T-cell (primary cell): Measurements from ENCODE around the gene CDK2. TPM values are rescaled to one million over a fixed set of nuclear protein-coding genes. Genes with fewer than 3 reads are reported as not detected.
"Not testable (repeated sequence)": the region's sequence is repeated elsewhere in the genome, so short reads cannot be mapped to it uniquely, and the experiment has no call there.

Source experiments
- ATAC-seq, 4 experiments: fragments of 200-7000 bp in 3 of 4; fragments of 150-1000 bp in 1 of 4; cut with Tn5 transposase; replicated peaks in 1 of 4; 1 replicate in 3 of 4; 2 replicates in 1 of 4; pipeline ENCODE4 v1.10.0; 2021; ENCODE audit warnings: moderate library complexity in 3 of 4, mild to moderate bottlenecking in 2 of 4, moderate number of reproducible peaks in 1 of 4
- CTCF ChIA-PET, 2 donors: fragments of 300-600 bp; sonication (Branson Sonifier 250); formaldehyde crosslinking; loops; one replicate each; lab custom pipeline; 2022; ENCODE audit warnings: antibody characterized with exemption in 2 of 2; lab: Charles Lee
- POLR2A ChIA-PET, 2 donors: fragments of 300-600 bp; sonication (Branson Sonifier 250); formaldehyde crosslinking; loops; one replicate each; lab custom pipeline; 2022; ENCODE audit warnings: antibody characterized with exemption in 2 of 2; lab: Charles Lee
- DNase-seq, 35 experiments: peaks; one replicate each; pipeline versions ENCODE4 v3.0.0 to v3.0.0-alpha.2; 2013 to 2023
- H3K27ac ChIP-seq: one replicate; pipeline ENCODE4 v1.5.1; 2013; ENCODE audit warnings: low read length
- H3K27me3 ChIP-seq, 2 experiments: replicated peaks in 1 of 2; 1 replicate in 1 of 2; 2 replicates in 1 of 2; pipeline versions ENCODE4 v1.6.1 to v1.7.0; 2013; ENCODE audit warnings: low read length in 1 of 2, mixed read lengths in 1 of 2; ENCODE audit not compliant: control insufficient read depth in 2 of 2, insufficient read depth in 2 of 2; ENCODE audit errors: extremely low read depth in 1 of 2
- H3K36me3 ChIP-seq, 2 donors: 1 replicate in 1 of 2; 2 replicates in 1 of 2; pipeline versions ENCODE4 v1.6.1 to v1.7.0; 2013; ENCODE audit warnings: low read length in 1 of 2; ENCODE audit not compliant: control insufficient read depth in 2 of 2, insufficient read depth in 1 of 2; ENCODE audit errors: extremely low read depth in 1 of 2
- H3K4me1 ChIP-seq, 2 experiments: 1 replicate in 1 of 2; 2 replicates in 1 of 2; pipeline versions ENCODE4 v1.6.1 to v1.7.0; 2013; ENCODE audit warnings: low read length in 2 of 2, mixed read lengths in 1 of 2; ENCODE audit not compliant: insufficient read depth in 2 of 2, control insufficient read depth in 1 of 2; ENCODE audit errors: extremely low read depth in 1 of 2
- H3K4me3 ChIP-seq, 2 donors: 1 replicate in 1 of 2; 2 replicates in 1 of 2; pipeline versions ENCODE4 v1.5.1 to v1.7.0; 2013; ENCODE audit warnings: mild to moderate bottlenecking in 2 of 2, low read length in 1 of 2, moderate library complexity in 1 of 2; ENCODE audit not compliant: control insufficient read depth in 1 of 2; ENCODE audit errors: extremely low read depth in 1 of 2
- H3K9me3 ChIP-seq: 2 replicates; pipeline ENCODE4 v1.7.0; 2013
- H3K27ac Mint-ChIP-seq, 2 donors: one replicate each; pipeline ENCODE4 v1.8.0; 2020 to 2021; ENCODE audit warnings: mild to moderate bottlenecking in 2 of 2, mixed read lengths in 2 of 2
- H3K27me3 Mint-ChIP-seq, 2 donors: one replicate each; pipeline ENCODE4 v1.8.0; 2021 to 2022; ENCODE audit warnings: mixed read lengths in 2 of 2
- H3K36me3 Mint-ChIP-seq: one replicate; pipeline ENCODE4 v1.8.0; 2021; ENCODE audit warnings: mixed read lengths
- H3K4me1 Mint-ChIP-seq, 3 donors: one replicate each; pipeline ENCODE4 v1.8.0; 2020 to 2022; ENCODE audit warnings: mixed read lengths in 3 of 3, mild to moderate bottlenecking in 1 of 3
- H3K4me3 Mint-ChIP-seq, 3 donors: one replicate each; pipeline ENCODE4 v1.8.0; 2020 to 2022; ENCODE audit warnings: mild to moderate bottlenecking in 3 of 3, mixed read lengths in 3 of 3, moderate library complexity in 3 of 3
- H3K9me3 Mint-ChIP-seq, 3 donors: one replicate each; pipeline ENCODE4 v1.8.0; 2020 to 2022; ENCODE audit warnings: mixed read lengths in 3 of 3
- WGBS: methylation state at CpG from one replicate; pipeline ENCODE4 v1.1.5; 2013; ENCODE audit warnings: missing lambda C conversion rate; ENCODE audit not compliant: insufficient coverage; 5-methylcytosine and 5-hydroxymethylcytosine counted together
- total RNA-seq, 35 experiments: library from RNA in 6 of 35; stranded (reverse) in 6 of 35; fragments of 120-200 nt in 1 of 35; gene quantifications; one replicate each; pipeline versions ENCODE4 v1.2.1 to v1.2.4 and lab custom pipeline; 2013 to 2026

Gene CDK2
- total RNA-seq, 5 donors from 2014 or later (not counting 1 experiment from before 2014, with no cell fraction given), result 17.8 to 32.3 (median 23.3) TPM

- no peaks in the 10 kb centered on the region for H3K27me3 Mint-ChIP-seq
- no peak overlapping the region for H3K27ac ChIP-seq
- peaks cover 19 to 26% (median 23%) of the 10 kb centered on the region in 3 donors for H3K4me1 Mint-ChIP-seq
- ATAC-seq (no peak), DNase-seq (no peak)
- no peaks in the 10 kb centered on the region for H3K9me3 Mint-ChIP-seq
- peaks cover 0 to 5% of the 10 kb centered on the region in 2 experiments for H3K4me1 ChIP-seq
- H3K36me3 ChIP-seq, result peaks cover 0 to 48% of the 10 kb centered on the region in 2 donors
- H3K27me3 ChIP-seq, result no peaks in the 10 kb centered on the region
- no peak overlapping the region for H3K4me3 ChIP-seq
- no CpG with 5 or more reads among the region's 4 CpGs for WGBS
- H3K36me3 Mint-ChIP-seq, result peaks cover 26% of the 10 kb centered on the region
- POLR2A ChIA-PET, result interaction anchor here (0.6 to 2.2 kb wide), 5 partner anchors 9 to 652 kb away, joined by 3 to 13 read pairs (median 4); partner anchors contain the start of gene RAB5B (in 1 of the 2)
- CTCF ChIA-PET, result interaction anchor here (0.5 to 1.2 kb wide), 5 partner anchors 10 to 653 kb away, joined by 3 to 9 read pairs (median 5); partner anchors contain the start of gene RAB5B (in 1 of the 2)
- no peak overlapping the region for H3K4me3 Mint-ChIP-seq
- no peaks in the 10 kb centered on the region for H3K9me3 ChIP-seq
- peak overlapping the region in 1 of 2 donors; percentile 39 for H3K27ac Mint-ChIP-seq
Measured at GRCh38 chr12:55983232-55983842, 16.7 kb downstream of the CDK2 start.

- Histone ChIP-seq H3K27ac (no peak overlapping the region), H3K4me3 (no peak overlapping the region), H3K4me1 (peaks cover 0 to 5% of the 10 kb centered on the region in 2 experiments), H3K27me3 (no peaks in the 10 kb centered on the region), H3K9me3 (no peaks in the 10 kb centered on the region), H3K36me3 (peaks cover 0 to 53% of the 10 kb centered on the region in 2 donors)
- H3K4me3 Mint-ChIP-seq, result no peak overlapping the region
- ATAC-seq (no peak), DNase-seq (no peak)
- ChIA-PET POLR2A (interaction anchor here (0.6 to 2.2 kb wide), 4 partner anchors 10 to 61 kb away, joined by 3 to 13 read pairs (median 4); partner anchors contain the start of gene RAB5B (in 2 of the 2)), CTCF (interaction anchor here in 1 of 2 donors (0.5 to 1.8 kb wide), 5 partner anchors 11 to 224 kb away, joined by 3 to 12 read pairs (median 4); partner anchors contain the start of gene RAB5B)
- peaks cover 26% of the 10 kb centered on the region for H3K36me3 Mint-ChIP-seq
- H3K27ac Mint-ChIP-seq, result no peak overlapping the region
- H3K9me3 Mint-ChIP-seq, result no peaks in the 10 kb centered on the region
- peaks cover 6 to 17% (median 15%) of the 10 kb centered on the region in 3 donors for H3K4me1 Mint-ChIP-seq
- no CpG with 5 or more reads among the region's 2 CpGs for WGBS
- H3K27me3 Mint-ChIP-seq, result no peaks in the 10 kb centered on the region
Measured at GRCh38 chr12:55984861-55985260, 18.2 kb downstream of the CDK2 start.

DNA sequence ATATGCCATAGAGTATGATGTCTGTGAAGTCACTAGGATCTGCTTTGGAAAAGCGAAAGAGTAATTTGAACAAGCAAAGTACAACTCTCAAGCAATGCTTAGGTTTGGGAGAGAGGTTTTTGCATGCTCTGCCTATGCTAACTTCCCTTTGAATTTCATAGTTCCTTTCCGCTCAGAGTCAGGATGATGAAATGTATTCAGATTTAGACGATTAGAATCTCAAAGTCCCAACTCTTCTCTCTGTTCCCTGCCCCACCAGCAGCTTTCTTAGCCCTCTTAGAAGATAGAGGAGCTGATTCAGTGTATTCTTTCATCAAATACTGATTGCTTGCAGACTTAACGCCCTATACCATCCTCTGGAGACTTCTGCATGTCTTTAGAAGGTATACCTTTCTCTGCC is 18.7 kb downstream of the CDK2 start:
- Mint-ChIP-seq H3K27ac (peak overlapping the region in 1 of 2 donors; percentile 6), H3K4me3 (no peak overlapping the region), H3K27me3 (no peaks in the 10 kb centered on the region), H3K4me1 (peaks cover 2 to 14% (median 12%) of the 10 kb centered on the region in 3 donors), H3K9me3 (no peaks in the 10 kb centered on the region), H3K36me3 (peaks cover 25% of the 10 kb centered on the region)
- peaks cover 0 to 57% of the 10 kb centered on the region in 2 donors for H3K36me3 ChIP-seq
- whole genome bisulfite sequencing, result no CpG with 5 or more reads among the region's 4 CpGs
- no peaks in the 10 kb centered on the region for H3K9me3 ChIP-seq
- H3K4me3 ChIP-seq, result no peak overlapping the region
- no peak for ATAC-seq
- H3K27ac ChIP-seq, result no peak overlapping the region
- H3K4me1 ChIP-seq, result peaks cover 0 to 5% of the 10 kb centered on the region in 2 experiments
- no peaks in the 10 kb centered on the region for H3K27me3 ChIP-seq
- CTCF ChIA-PET, result interaction anchor here in 1 of 2 donors (1.8 kb wide), 1 partner anchor 11 kb away, joined by 9 read pairs; no protein-coding TSS in a partner anchor
- POLR2A ChIA-PET, result interaction anchor here (1.8 to 2.2 kb wide), 2 partner anchors 11 kb away, joined by 5 to 13 read pairs; partner anchors contain the start of gene RAB5B (in 2 of the 2)
- no peak for DNase-seq

- H3K4me1 Mint-ChIP-seq, H3K4me3 Mint-ChIP-seq, H3K27ac Mint-ChIP-seq, DNase-seq, ATAC-seq, H3K4me1 ChIP-seq, H3K27me3 ChIP-seq, H3K9me3 Mint-ChIP-seq, H3K27ac ChIP-seq, H3K9me3 ChIP-seq, H3K27me3 Mint-ChIP-seq, H3K4me3 ChIP-seq: not testable (repeated sequence)
- H3K36me3 ChIP-seq, result peaks cover 3 to 60% of the 10 kb centered on the region in 2 donors
- WGBS, result 100% methylated on average over 1 of the region's 7 CpGs
- H3K36me3 Mint-ChIP-seq, result peaks cover 27% of the 10 kb centered on the region
- ChIA-PET POLR2A (interaction anchor here in 1 of 2 donors (0.6 kb wide), 1 partner anchor 209 kb away, joined by 5 read pairs; no protein-coding TSS in a partner anchor), CTCF (interaction anchor here in 1 of 2 donors (1.8 kb wide), 1 partner anchor 10 kb away, joined by 9 read pairs; no protein-coding TSS in a partner anchor)
Measured at GRCh38 chr12:55985976-55986375, 19.3 kb downstream of the CDK2 start.

DNA sequence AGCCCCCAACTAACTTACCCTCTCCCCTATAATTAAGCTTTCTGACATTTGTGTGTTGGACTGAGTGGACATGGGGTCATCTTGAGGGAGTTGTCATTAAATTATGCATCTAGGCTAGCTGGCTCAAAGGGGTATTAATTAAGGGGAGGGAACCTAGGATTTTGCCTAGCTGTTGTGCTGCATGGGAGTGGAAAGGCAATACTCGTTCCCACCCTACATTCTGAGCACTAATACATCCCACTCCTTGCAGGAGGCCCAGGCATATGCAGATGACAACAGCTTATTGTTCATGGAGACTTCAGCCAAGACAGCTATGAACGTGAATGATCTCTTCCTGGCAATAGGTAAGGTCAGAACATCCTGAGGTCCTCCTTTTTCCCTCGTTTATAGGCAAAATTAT is 24.5 kb downstream of the CDK2 start:
- no peaks in the 10 kb centered on the region for H3K9me3 Mint-ChIP-seq
- Histone ChIP-seq H3K4me3 (no peak overlapping the region), H3K27ac (no peak overlapping the region), H3K9me3 (no peaks in the 10 kb centered on the region), H3K36me3 (peaks cover 16 to 74% of the 10 kb centered on the region in 2 donors), H3K4me1 (peaks cover 0 to 2% of the 10 kb centered on the region in 2 experiments), H3K27me3 (no peaks in the 10 kb centered on the region)
- peaks cover 36% of the 10 kb centered on the region for H3K36me3 Mint-ChIP-seq
- no peaks in the 10 kb centered on the region for H3K27me3 Mint-ChIP-seq
- DNase-seq, result no peak
- H3K27ac Mint-ChIP-seq, result no peak overlapping the region
- peaks cover 3% of the 10 kb centered on the region in 3 donors for H3K4me1 Mint-ChIP-seq
- no peak overlapping the region for H3K4me3 Mint-ChIP-seq
- WGBS, result no CpG with 5 or more reads among the region's 3 CpGs
- ChIA-PET POLR2A (interaction anchor here in 1 of 2 donors (0.7 kb wide), 1 partner anchor 963 kb away, joined by 5 read pairs; no protein-coding TSS in a partner anchor), CTCF (interaction anchor here (0.5 to 1.3 kb wide), 4 partner anchors 15 to 185 kb away, joined by 3 to 4 read pairs (median 3); no protein-coding TSS in a partner anchor)
- ATAC-seq, result no peak

GRCh38 chr12:55993230-55993853 is 26.7 kb downstream of the CDK2 start:
- Mint-ChIP-seq H3K36me3 (peaks cover 35% of the 10 kb centered on the region), H3K27me3 (peaks cover 0 to 9% of the 10 kb centered on the region in 2 donors), H3K4me1 (peaks cover 15 to 21% (median 17%) of the 10 kb centered on the region in 3 donors), H3K9me3 (no peaks in the 10 kb centered on the region), H3K4me3 (no peak overlapping the region), H3K27ac (peak overlapping the region in 1 of 2 donors; percentile 34)
- Histone ChIP-seq H3K27me3 (peaks cover 0 to 17% of the 10 kb centered on the region in 2 experiments), H3K27ac (no peak overlapping the region), H3K36me3 (peaks cover 16 to 58% of the 10 kb centered on the region in 2 donors), H3K4me1 (peaks cover 0 to 16% of the 10 kb centered on the region in 2 experiments), H3K4me3 (no peak overlapping the region), H3K9me3 (no peaks in the 10 kb centered on the region)
- ATAC-seq (no peak), DNase-seq (no peak)
- no CpG with 5 or more reads among the region's 4 CpGs for WGBS
- POLR2A ChIA-PET, result no interaction called here
- CTCF ChIA-PET, result interaction anchor here (0.6 to 1.2 kb wide), 6 partner anchors 11 to 44 kb away, joined by 3 to 8 read pairs (median 4); partner anchors contain the start of gene RAB5B (in 1 of the 2)
